Effector memory CD8-positive, alpha-beta T cell (primary cell): Measurements from ENCODE around the gene CHRNB4.
A peak's percentile ranks its signal among the peaks of the same experiment; 100 is the strongest.

Experiments
- ATAC-seq: fragments of 150-1000 bp; cut with Tn5 transposase; replicated peaks from 2 replicates; pipeline ENCODE4 v1.10.0; 2021; ENCODE audit warnings: mild to moderate bottlenecking, moderate library complexity
- DNase-seq, 3 experiments: peaks; one replicate each; pipeline ENCODE4 v3.0.0; 2021
- H3K27ac Mint-ChIP-seq, 2 donors: one replicate each; pipeline ENCODE4 v1.8.0; 2022; ENCODE audit warnings: mild to moderate bottlenecking in 2 of 2, mixed read lengths in 2 of 2, moderate library complexity in 2 of 2
- H3K27me3 Mint-ChIP-seq, 2 donors: one replicate each; pipeline ENCODE4 v1.8.0; 2022; ENCODE audit warnings: mixed read lengths in 2 of 2
- H3K36me3 Mint-ChIP-seq: one replicate; pipeline ENCODE4 v1.8.0; 2022; ENCODE audit warnings: mild to moderate bottlenecking, moderate library complexity, mixed read lengths; ENCODE audit not compliant: insufficient read depth
- H3K4me1 Mint-ChIP-seq, 2 donors: one replicate each; pipeline ENCODE4 v1.8.0; 2022; ENCODE audit warnings: low read depth in 2 of 2, mixed read lengths in 2 of 2
- H3K4me3 Mint-ChIP-seq, 2 donors: one replicate each; pipeline ENCODE4 v1.8.0; 2022; ENCODE audit warnings: mild to moderate bottlenecking in 2 of 2, mixed read lengths in 2 of 2, moderate library complexity in 2 of 2
- H3K9me3 Mint-ChIP-seq, 2 donors: one replicate each; pipeline ENCODE4 v1.8.0; 2022; ENCODE audit warnings: mixed read lengths in 2 of 2

CHRNB4 gene

GRCh38 chr15:78660584-78660983 is 19.6 kb upstream of the CHRNB4 start:
- no peaks in the 10 kb centered on the region for H3K9me3 Mint-ChIP-seq
- DNase-seq: no peak
- H3K27me3 Mint-ChIP-seq: peaks cover 13% of the 10 kb centered on the region in 2 donors
- H3K36me3 Mint-ChIP-seq: no peaks in the 10 kb centered on the region
- H3K4me1 Mint-ChIP-seq: no peaks in the 10 kb centered on the region
- H3K27ac Mint-ChIP-seq: no peak overlapping the region
- no peak overlapping the region for H3K4me3 Mint-ChIP-seq
- no peak for ATAC-seq

DNA sequence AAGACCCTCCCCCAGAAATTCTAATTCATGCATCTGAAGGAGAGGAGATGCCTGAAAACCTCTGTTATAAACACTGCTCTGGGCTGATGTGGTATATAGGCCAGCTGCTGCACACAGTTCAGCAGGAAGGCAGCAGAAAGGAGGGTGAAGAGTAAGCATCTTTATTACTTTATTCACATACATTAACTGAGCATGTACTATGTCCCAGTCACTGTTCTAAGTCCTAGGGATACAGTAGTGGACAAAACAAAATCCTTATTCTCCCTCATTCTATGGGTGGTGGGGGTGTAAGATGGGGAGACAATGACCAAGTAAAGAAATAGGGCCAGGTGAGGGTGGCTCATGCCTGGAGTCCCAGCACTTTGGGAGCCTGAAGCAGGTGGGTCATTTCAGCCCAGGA is 17.8 kb upstream of the CHRNB4 start:
- DNase-seq (no peak), ATAC-seq (no peak)
- Mint-ChIP-seq H3K9me3 (no peaks in the 10 kb centered on the region), H3K27me3 (peaks cover 13 to 17% of the 10 kb centered on the region in 2 donors), H3K36me3 (no peaks in the 10 kb centered on the region), H3K27ac (peak overlapping the region in 1 of 2 donors; percentile 83), H3K4me3 (no peak overlapping the region), H3K4me1 (no peaks in the 10 kb centered on the region)

- DNase-seq (no peak), ATAC-seq (no peak)
- H3K4me3 Mint-ChIP-seq: no peak overlapping the region
- no peaks in the 10 kb centered on the region for H3K36me3 Mint-ChIP-seq
- no peaks in the 10 kb centered on the region for H3K9me3 Mint-ChIP-seq
- peaks cover 7 to 16% of the 10 kb centered on the region in 2 donors for H3K27me3 Mint-ChIP-seq
- no peak overlapping the region for H3K27ac Mint-ChIP-seq
- H3K4me1 Mint-ChIP-seq: no peaks in the 10 kb centered on the region
Measured at GRCh38 chr15:78654272-78654671, 13.3 kb upstream of the CHRNB4 start.

- no peak for ATAC-seq
- Mint-ChIP-seq H3K4me3 (no peak overlapping the region), H3K9me3 (no peaks in the 10 kb centered on the region), H3K4me1 (no peaks in the 10 kb centered on the region), H3K27ac (no peak overlapping the region), H3K36me3 (no peaks in the 10 kb centered on the region), H3K27me3 (peaks cover 0 to 10% of the 10 kb centered on the region in 2 donors)
- no peak for DNase-seq
Measured at GRCh38 chr15:78651930-78652615, 11.1 kb upstream of the CHRNB4 start.

DNA sequence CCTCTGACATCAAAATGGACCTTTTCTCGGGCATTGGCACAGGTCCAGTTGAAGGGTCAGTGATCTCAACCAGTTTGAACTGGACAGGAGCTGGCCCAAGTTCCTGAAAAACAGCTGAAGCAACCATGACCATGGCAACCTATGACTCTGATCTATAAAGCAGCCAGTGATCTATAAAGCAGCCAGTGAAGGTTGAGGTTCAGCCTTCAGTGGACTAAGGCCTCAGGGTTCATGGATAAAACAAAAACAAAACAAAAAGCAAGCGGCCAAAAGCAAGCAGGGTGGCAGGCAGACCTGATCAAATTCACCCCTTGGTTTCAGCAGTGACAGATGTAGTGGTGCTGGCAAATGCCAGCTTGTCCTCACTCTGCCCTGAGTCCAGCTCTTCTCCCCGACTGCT is 10.0 kb upstream of the CHRNB4 start:
- H3K4me3 Mint-ChIP-seq: no peak overlapping the region
- H3K27me3 Mint-ChIP-seq: peaks cover 0 to 10% of the 10 kb centered on the region in 2 donors
- DNase-seq (no peak), ATAC-seq (no peak)
- H3K9me3 Mint-ChIP-seq: no peaks in the 10 kb centered on the region
- no peaks in the 10 kb centered on the region for H3K4me1 Mint-ChIP-seq
- no peak overlapping the region for H3K27ac Mint-ChIP-seq
- H3K36me3 Mint-ChIP-seq: no peaks in the 10 kb centered on the region

- ATAC-seq (no peak), DNase-seq (no peak)
- peaks cover 0 to 10% of the 10 kb centered on the region in 2 donors for H3K27me3 Mint-ChIP-seq
- no peak overlapping the region for H3K4me3 Mint-ChIP-seq
- H3K4me1 Mint-ChIP-seq: no peaks in the 10 kb centered on the region
- no peak overlapping the region for H3K27ac Mint-ChIP-seq
- H3K36me3 Mint-ChIP-seq: no peaks in the 10 kb centered on the region
- no peaks in the 10 kb centered on the region for H3K9me3 Mint-ChIP-seq
Measured at GRCh38 chr15:78650022-78650421, 9.0 kb upstream of the CHRNB4 start.

GRCh38 chr15:78645009-78645408 is 4.0 kb upstream of the CHRNB4 start:
- Mint-ChIP-seq H3K36me3 (peaks cover 4% of the 10 kb centered on the region), H3K27me3 (peaks cover 12 to 15% of the 10 kb centered on the region in 2 donors), H3K4me1 (peaks cover 0 to 8% of the 10 kb centered on the region in 2 donors), H3K4me3 (no peak overlapping the region), H3K9me3 (no peaks in the 10 kb centered on the region), H3K27ac (no peak overlapping the region)
- DNase-seq: no peak
- no peak for ATAC-seq

GRCh38 chr15:78642331-78642730 is 1.3 kb upstream of the CHRNB4 start:
- Mint-ChIP-seq H3K36me3 (peaks cover 4% of the 10 kb centered on the region), H3K4me3 (no peak overlapping the region), H3K27ac (no peak overlapping the region), H3K4me1 (peaks cover 0 to 8% of the 10 kb centered on the region in 2 donors), H3K9me3 (no peaks in the 10 kb centered on the region), H3K27me3 (peaks cover 22 to 33% of the 10 kb centered on the region in 2 donors)
- DNase-seq: no peak
- ATAC-seq: no peak

- no peak for DNase-seq
- no peaks in the 10 kb centered on the region for H3K9me3 Mint-ChIP-seq
- H3K4me3 Mint-ChIP-seq: peak overlapping the region; percentile 45 to 76
- H3K27ac Mint-ChIP-seq: no peak overlapping the region
- peaks cover 22 to 38% of the 10 kb centered on the region in 2 donors for H3K27me3 Mint-ChIP-seq
- H3K4me1 Mint-ChIP-seq: peaks cover 0 to 8% of the 10 kb centered on the region in 2 donors
- H3K36me3 Mint-ChIP-seq: peaks cover 4% of the 10 kb centered on the region
- no peak for ATAC-seq
Measured at GRCh38 chr15:78641749-78642275, 802 bp upstream of the CHRNB4 start.

- H3K27ac Mint-ChIP-seq: no peak overlapping the region
- H3K9me3 Mint-ChIP-seq: no peaks in the 10 kb centered on the region
- peak overlapping the region; percentile 34 to 76 for H3K4me3 Mint-ChIP-seq
- peaks cover 22 to 40% of the 10 kb centered on the region in 2 donors for H3K27me3 Mint-ChIP-seq
- ATAC-seq: peak; percentile 22
- peaks cover 4% of the 10 kb centered on the region for H3K36me3 Mint-ChIP-seq
- peaks cover 0 to 8% of the 10 kb centered on the region in 2 donors for H3K4me1 Mint-ChIP-seq
- no peak for DNase-seq
Measured at GRCh38 chr15:78640527-78641101, 396 bp downstream of the CHRNB4 start.

- Mint-ChIP-seq H3K27me3 (peaks cover 22 to 50% of the 10 kb centered on the region in 2 donors), H3K36me3 (peaks cover 4% of the 10 kb centered on the region), H3K4me3 (no peak overlapping the region), H3K4me1 (peaks cover 0 to 8% of the 10 kb centered on the region in 2 donors), H3K27ac (no peak overlapping the region), H3K9me3 (no peaks in the 10 kb centered on the region)
- ATAC-seq: no peak
- peak in 2 of 3 experiments; percentile 12 to 21 for DNase-seq
Measured at GRCh38 chr15:78638658-78639314, 2.2 kb downstream of the CHRNB4 start.

DNA sequence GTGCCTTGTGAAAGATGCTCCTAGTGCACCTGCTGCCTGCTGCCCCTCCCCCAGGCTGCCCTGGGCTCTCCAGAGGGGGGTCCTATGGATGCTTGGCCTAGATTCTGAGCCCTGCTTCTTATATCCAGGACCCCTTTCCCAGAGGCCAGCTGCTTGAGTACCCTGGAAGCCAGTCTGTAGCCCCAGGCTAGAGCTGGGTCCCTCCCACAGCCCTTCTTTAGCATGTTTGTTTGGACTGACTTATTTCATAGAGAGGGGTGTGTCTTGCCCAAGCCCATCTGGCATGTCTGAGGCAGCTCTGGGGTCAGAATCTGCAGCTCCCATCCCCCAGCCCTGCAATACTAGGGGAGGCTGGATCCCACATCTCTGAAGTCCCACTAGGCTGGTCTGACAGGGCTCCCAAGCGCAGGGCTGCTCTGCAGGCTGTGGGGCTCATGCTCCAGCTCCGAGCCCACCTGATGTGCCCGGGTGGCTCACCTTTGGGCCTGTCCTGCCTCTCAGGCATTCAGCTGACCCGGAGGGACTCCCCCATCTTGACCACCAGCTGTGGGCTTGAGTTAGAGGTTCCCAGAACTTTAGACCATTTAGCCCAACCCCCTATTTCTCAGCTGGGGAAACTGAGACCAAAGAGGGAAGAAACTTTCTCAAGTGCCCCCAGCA is 3.1 kb downstream of the CHRNB4 start:
- H3K36me3 Mint-ChIP-seq: no peaks in the 10 kb centered on the region
- no peak overlapping the region for H3K27ac Mint-ChIP-seq
- peaks cover 0 to 3% of the 10 kb centered on the region in 2 donors for H3K9me3 Mint-ChIP-seq
- peaks cover 22 to 58% of the 10 kb centered on the region in 2 donors for H3K27me3 Mint-ChIP-seq
- peaks cover 0 to 8% of the 10 kb centered on the region in 2 donors for H3K4me1 Mint-ChIP-seq
- H3K4me3 Mint-ChIP-seq: no peak overlapping the region
- DNase-seq (no peak), ATAC-seq (no peak)

DNA sequence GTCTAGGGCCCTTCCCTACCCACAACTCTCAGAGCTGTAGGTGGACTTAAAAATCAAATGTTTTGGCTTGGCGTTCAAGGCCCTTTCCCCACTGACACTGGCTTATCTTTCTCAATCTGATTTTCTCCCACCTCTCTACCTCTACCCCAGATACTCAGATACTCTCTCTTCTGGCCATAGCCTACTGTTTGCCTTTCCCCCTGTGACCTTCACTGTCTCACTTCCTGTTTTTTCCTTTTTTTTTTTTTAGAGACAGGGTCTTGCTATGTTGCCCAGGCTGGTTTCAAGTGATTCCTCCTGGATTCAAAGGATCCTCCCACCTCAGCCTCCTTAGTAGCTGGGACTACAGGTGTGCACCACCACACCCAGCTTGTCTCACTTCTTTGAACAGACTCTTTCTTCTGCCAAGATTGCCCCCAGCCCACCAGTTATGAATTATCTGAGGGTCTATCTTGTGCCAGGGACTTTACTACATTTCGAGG is 4.6 kb downstream of the CHRNB4 start:
- DNase-seq (no peak), ATAC-seq (no peak)
- Mint-ChIP-seq H3K36me3 (no peaks in the 10 kb centered on the region), H3K27me3 (peaks cover 13 to 53% of the 10 kb centered on the region in 2 donors), H3K4me3 (no peak overlapping the region), H3K4me1 (peaks cover 0 to 3% of the 10 kb centered on the region in 2 donors), H3K9me3 (peaks cover 0 to 3% of the 10 kb centered on the region in 2 donors), H3K27ac (no peak overlapping the region)
